Panc1 (cell line): ENCODE results near the gene RICTOR. TPM values are rescaled to one million over a fixed set of nuclear protein-coding genes. Genes with fewer than 3 reads are reported as not detected.

Experiments
- ATAC-seq: fragments of 200-7000 bp; cut with Tn5 transposase; 2 replicates; pipeline ENCODE4 v1.9.1; 2020; ENCODE audit warnings: mild to moderate bottlenecking, moderate library complexity
- BruUV-seq: library from RNA; stranded (reverse); fragments of 400-500 nt; replicated peaks from 2 replicates; lab custom pipeline; 2021; lab: Mats Ljungman, UMichigan
- CTCF ChIA-PET: fragments of 300-600 bp; sonication (Branson Sonifier 250); formaldehyde crosslinking; loops from one replicate; lab custom pipeline; 2022; ENCODE audit warnings: antibody characterized with exemption; lab: Charles Lee
- POLR2A ChIA-PET: fragments of 300-600 bp; sonication (Branson Sonifier 250); formaldehyde crosslinking; loops from one replicate; lab custom pipeline; 2022; ENCODE audit warnings: antibody characterized with exemption; lab: Charles Lee
- DNase-seq: peaks from one replicate; pipeline ENCODE4 v3.0.0-alpha.2; 2010; ENCODE audit warnings: low read depth, low spot score
- H3K27ac ChIP-seq: 2 replicates; pipeline ENCODE4 v1.5.1; 2011; ENCODE audit warnings: mild to moderate bottlenecking, low read length, inconsistent platforms
- H3K27me3 ChIP-seq: fragments of 200-500 bp; sonication (Bioruptor generic); 2 replicates; pipeline ENCODE4 v1.6.0; 2014; ENCODE audit warnings: low read length, inconsistent platforms; ENCODE audit not compliant: control insufficient read depth, insufficient read depth
- H3K36me3 ChIP-seq: fragments of 200-500 bp; sonication (Bioruptor generic); 2 replicates; pipeline ENCODE4 v1.5.1; 2014; ENCODE audit warnings: inconsistent platforms, mild to moderate bottlenecking, low read length, moderate library complexity; ENCODE audit not compliant: control insufficient read depth, insufficient read depth
- H3K4me1 ChIP-seq: 2 replicates; pipeline ENCODE4 v1.5.1; 2011; ENCODE audit warnings: inconsistent platforms, mild to moderate bottlenecking, low read length, moderate library complexity; ENCODE audit not compliant: control insufficient read depth, insufficient read depth
- H3K4me3 ChIP-seq, 2 experiments: 2 replicates each; pipeline ENCODE4 v1.5.1; 2011 to 2012; ENCODE audit warnings: low read depth in 2 of 2, low read length in 2 of 2, mild to moderate bottlenecking in 2 of 2, inconsistent platforms in 1 of 2, moderate library complexity in 1 of 2
- H3K9me3 ChIP-seq: fragments of 200-500 bp; sonication (Bioruptor generic); 2 replicates; pipeline ENCODE4 v1.5.1; 2014; ENCODE audit warnings: low read depth, mild to moderate bottlenecking, inconsistent platforms, low read length, moderate library complexity; ENCODE audit not compliant: control insufficient read depth, insufficient read depth
- POLR2AphosphoS5 ChIP-seq: IDR thresholded peaks from 2 replicates; pipeline ENCODE4 v1.6.1; 2012; ENCODE audit warnings: mild to moderate bottlenecking, low read depth, low read length, moderate library complexity
- SIN3A ChIP-seq: IDR thresholded peaks from 2 replicates; pipeline ENCODE4 v1.6.1; 2012; ENCODE audit warnings: low read depth, mild to moderate bottlenecking, low read length, moderate library complexity, borderline replicate concordance; ENCODE audit not compliant: insufficient read depth
- TCF7L2 ChIP-seq: IDR thresholded peaks from 2 replicates; pipeline ENCODE4 v1.6.1; 2011; ENCODE audit warnings: mild to moderate bottlenecking, low read depth, low read length, inconsistent platforms
- in situ Hi-C: cut with HindIII; loops from 2 replicates; pipeline ENCODE4 v1.10.0; 2016; ENCODE audit warnings: low sequenced_read_pairs, low pct_unique_long_range_greater_than_20kb
- intact Hi-C: fragments of 100-400 bp; cut with micrococcal nuclease; formaldehyde crosslinking; loops from one replicate; pipeline ENCODE4 v1.10.0; 2022; ENCODE audit not compliant: unreplicated experiment
- total RNA-seq: library from RNA; stranded (reverse); gene quantifications from one replicate; pipeline ENCODE4 v1.2.1, GENCODE V29; 2021; ENCODE audit not compliant: unreplicated experiment
- TF ChIP-seq, protein P1 (sequence below), 2 experiments: IDR thresholded peaks; 2 replicates each; pipeline ENCODE4 v1.6.1; 2011 to 2012; ENCODE audit warnings: low read depth in 2 of 2, control low read depth in 1 of 2, low read length in 1 of 2, mild to moderate bottlenecking in 1 of 2, moderate library complexity in 1 of 2; ENCODE audit not compliant: insufficient read depth in 1 of 2
- TF ChIP-seq, protein P2 (sequence below): fragments of 450-650 bp; IDR thresholded peaks from 2 replicates; pipeline ENCODE4 v1.5.1; 2017; ENCODE audit warnings: mild to moderate bottlenecking

The RICTOR gene
- total RNA-seq, 1 experiment from 2014 or later = 21.3 TPM

DNA sequence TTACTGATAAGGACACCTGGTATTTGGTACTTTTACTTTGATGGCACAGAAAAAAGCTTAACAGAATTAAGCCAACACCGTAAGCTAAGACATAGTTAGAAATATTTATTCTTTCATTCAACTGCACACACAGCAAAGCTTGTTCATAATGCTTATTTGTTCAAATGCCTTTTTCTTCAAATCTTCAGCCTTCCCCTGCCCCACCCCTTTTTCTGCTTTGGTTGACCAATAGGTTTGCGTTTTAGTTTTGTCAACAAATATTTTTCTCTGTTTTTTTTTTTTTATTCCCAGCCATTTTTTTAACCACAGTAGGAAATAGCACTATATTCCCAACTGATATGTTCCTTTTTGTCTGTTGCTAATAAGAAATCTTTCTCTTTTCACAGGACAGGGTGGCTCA is 4.9 kb upstream of the RICTOR start:
- Histone ChIP-seq H3K9me3 (no peaks in the 10 kb centered on the region), H3K36me3 (0 out of 2 replicates have a peak, but pooled peaks cover 2% of the 10 kb centered on the region), H3K4me3 (no peak overlapping the region), H3K27ac (no peak overlapping the region), H3K4me1 (peaks cover 13% of the 10 kb centered on the region; the same call in 1 of the 2 replicates), H3K27me3 (no peaks in the 10 kb centered on the region)
- ChIA-PET CTCF (no interaction called here), POLR2A (no interaction called here)
- DNase-seq (no peak), ATAC-seq (no peak)
- TF ChIP-seq POLR2AphosphoS5 (no peak), TCF7L2 (no peak), SIN3A (no peak)
- TF ChIP-seq, protein P1, sequence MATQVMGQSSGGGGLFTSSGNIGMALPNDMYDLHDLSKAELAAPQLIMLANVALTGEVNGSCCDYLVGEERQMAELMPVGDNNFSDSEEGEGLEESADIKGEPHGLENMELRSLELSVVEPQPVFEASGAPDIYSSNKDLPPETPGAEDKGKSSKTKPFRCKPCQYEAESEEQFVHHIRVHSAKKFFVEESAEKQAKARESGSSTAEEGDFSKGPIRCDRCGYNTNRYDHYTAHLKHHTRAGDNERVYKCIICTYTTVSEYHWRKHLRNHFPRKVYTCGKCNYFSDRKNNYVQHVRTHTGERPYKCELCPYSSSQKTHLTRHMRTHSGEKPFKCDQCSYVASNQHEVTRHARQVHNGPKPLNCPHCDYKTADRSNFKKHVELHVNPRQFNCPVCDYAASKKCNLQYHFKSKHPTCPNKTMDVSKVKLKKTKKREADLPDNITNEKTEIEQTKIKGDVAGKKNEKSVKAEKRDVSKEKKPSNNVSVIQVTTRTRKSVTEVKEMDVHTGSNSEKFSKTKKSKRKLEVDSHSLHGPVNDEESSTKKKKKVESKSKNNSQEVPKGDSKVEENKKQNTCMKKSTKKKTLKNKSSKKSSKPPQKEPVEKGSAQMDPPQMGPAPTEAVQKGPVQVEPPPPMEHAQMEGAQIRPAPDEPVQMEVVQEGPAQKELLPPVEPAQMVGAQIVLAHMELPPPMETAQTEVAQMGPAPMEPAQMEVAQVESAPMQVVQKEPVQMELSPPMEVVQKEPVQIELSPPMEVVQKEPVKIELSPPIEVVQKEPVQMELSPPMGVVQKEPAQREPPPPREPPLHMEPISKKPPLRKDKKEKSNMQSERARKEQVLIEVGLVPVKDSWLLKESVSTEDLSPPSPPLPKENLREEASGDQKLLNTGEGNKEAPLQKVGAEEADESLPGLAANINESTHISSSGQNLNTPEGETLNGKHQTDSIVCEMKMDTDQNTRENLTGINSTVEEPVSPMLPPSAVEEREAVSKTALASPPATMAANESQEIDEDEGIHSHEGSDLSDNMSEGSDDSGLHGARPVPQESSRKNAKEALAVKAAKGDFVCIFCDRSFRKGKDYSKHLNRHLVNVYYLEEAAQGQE (IDR thresholded peaks at IDR 0.05; ENCODE audit: insufficient read depth in 1 of 2, low read depth in 2 of 2, low read length in 1 of 2) = no peak
- TF ChIP-seq, protein P2, sequence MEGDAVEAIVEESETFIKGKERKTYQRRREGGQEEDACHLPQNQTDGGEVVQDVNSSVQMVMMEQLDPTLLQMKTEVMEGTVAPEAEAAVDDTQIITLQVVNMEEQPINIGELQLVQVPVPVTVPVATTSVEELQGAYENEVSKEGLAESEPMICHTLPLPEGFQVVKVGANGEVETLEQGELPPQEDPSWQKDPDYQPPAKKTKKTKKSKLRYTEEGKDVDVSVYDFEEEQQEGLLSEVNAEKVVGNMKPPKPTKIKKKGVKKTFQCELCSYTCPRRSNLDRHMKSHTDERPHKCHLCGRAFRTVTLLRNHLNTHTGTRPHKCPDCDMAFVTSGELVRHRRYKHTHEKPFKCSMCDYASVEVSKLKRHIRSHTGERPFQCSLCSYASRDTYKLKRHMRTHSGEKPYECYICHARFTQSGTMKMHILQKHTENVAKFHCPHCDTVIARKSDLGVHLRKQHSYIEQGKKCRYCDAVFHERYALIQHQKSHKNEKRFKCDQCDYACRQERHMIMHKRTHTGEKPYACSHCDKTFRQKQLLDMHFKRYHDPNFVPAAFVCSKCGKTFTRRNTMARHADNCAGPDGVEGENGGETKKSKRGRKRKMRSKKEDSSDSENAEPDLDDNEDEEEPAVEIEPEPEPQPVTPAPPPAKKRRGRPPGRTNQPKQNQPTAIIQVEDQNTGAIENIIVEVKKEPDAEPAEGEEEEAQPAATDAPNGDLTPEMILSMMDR = no peak
- BruUV-seq = no TSS peak
- in situ Hi-C loops = no loop called here
- intact Hi-C loops = loop anchor here (5.0 to 10.0 kb wide), 2 partner anchors 87 to 234 kb away; partner anchors contain the start of gene OSMR

DNA sequence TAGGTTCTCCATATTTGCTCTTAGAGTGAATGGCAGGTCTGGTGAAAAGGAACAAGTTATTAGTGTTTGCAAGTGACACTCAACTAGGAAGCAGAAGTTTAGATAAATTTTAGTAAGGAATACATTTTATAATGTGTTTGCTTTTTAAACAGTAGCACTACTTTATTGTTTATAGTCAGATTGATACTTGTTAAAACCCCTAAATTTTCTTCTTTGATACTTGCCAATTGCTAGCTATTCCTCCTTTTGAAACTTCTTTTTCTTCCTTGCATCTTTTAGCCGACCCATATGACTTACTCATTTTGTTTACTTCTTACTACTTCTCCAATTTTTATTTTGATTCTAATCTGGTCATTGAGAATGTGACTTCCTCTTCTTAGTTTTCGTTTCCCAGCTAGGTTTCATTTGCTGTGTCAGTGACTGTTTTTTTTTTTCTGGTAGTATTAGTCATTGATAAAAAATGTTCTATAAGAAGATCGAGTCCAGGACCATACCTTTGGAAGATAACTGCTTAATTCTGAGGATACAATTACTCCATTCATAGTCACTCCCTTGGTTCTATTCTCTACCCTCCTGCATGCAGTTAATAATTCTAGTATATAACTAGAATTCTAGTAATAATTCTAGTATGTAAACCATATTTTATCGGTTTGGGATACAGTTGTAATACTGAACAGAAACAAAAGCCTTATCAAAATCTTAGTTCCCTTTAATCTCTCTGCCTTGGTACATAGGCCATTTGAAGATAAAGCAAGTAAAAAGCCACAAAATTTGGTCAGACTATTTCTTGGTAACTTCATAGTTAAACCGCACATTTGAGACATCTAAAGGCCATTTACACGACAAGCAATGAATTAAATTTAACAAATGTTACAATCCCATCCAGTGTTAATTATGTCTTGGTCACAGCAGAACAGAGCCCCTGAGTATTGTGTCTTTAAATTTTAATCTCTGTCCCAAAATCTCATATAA is 2.8 kb upstream of the RICTOR start:
- Histone ChIP-seq H3K9me3 (no peaks in the 10 kb centered on the region), H3K4me1 (peaks cover 21% of the 10 kb centered on the region; the same call in 1 of the 2 replicates), H3K27ac (peak overlapping the region; percentile 55; the same call in 1 of the 2 replicates), H3K36me3 (peaks cover 6% of the 10 kb centered on the region), H3K27me3 (no peaks in the 10 kb centered on the region), H3K4me3 (no peak overlapping the region; a peak in 1 of 4 replicates)
- TF ChIP-seq TCF7L2 (no peak), POLR2AphosphoS5 (no peak), SIN3A (no peak)
- TF ChIP-seq, protein P1 (IDR thresholded peaks at IDR 0.05; ENCODE audit: insufficient read depth in 1 of 2, low read depth in 2 of 2, low read length in 1 of 2) = no peak
- TF ChIP-seq, protein P2 = no peak
- CTCF ChIA-PET = interaction anchor here (0.7 kb wide), 1 partner anchor 165 kb away, joined by 4 read pairs; no protein-coding TSS in a partner anchor
- no TSS peak for BruUV-seq
- in situ Hi-C loops = no loop called here
- DNase-seq = no peak
- POLR2A ChIA-PET = interaction anchor here (0.7 kb wide), 1 partner anchor 45 kb away, joined by 6 read pairs; no protein-coding TSS in a partner anchor
- ATAC-seq = no peak
- intact Hi-C loops = loop anchor here (5.0 to 10.0 kb wide), 2 partner anchors 85 to 232 kb away; partner anchors contain the start of gene OSMR
